ENCODE data around the gene GNPTG. TPM values are rescaled to one million over a fixed set of nuclear protein-coding genes. Genes with fewer than 3 reads are reported as not detected.
A peak's percentile ranks its signal among the peaks of the same experiment; 100 is the strongest.

Gene GNPTG
- total RNA-seq, 1 experiment from 2014 or later: 20.9 TPM

GRCh38 chr16:1371054-1371978, 19.6 kb downstream of the GNPTG start:
- no peaks in the 10 kb centered on the region for H3K4me1 ChIP-seq (ENCODE audit: insufficient read depth, low read length, poor library complexity, severe bottlenecking)
- TF ChIP-seq CTCF (conservative IDR thresholded peaks at IDR 0.05; ENCODE audit: low read depth, low read length) (no peak), EZH2 (IDR thresholded peaks at IDR 0.05; ENCODE audit: borderline replicate concordance, low read depth, low read length, poor library complexity, severe bottlenecking) (no peak)
- no peaks in the 10 kb centered on the region for H3K9me3 ChIP-seq (ENCODE audit: low read depth, low read length, poor library complexity, severe bottlenecking)
- intact Hi-C loops (cut with micrococcal nuclease; ENCODE audit: unreplicated experiment): no loop called here
- peaks cover 23% of the 10 kb centered on the region for H3K36me3 ChIP-seq (ENCODE audit: insufficient read depth, low read length, poor library complexity, severe bottlenecking)
- H3K4me3 ChIP-seq (ENCODE audit: low read depth, low read length, poor library complexity, severe bottlenecking): no peak overlapping the region
- no peaks in the 10 kb centered on the region for H3K27me3 ChIP-seq (replicated peaks; ENCODE audit: insufficient read depth, low read depth, low read length, poor library complexity)
- DNase-seq (ENCODE audit: low spot score): no peak
- no TSS peak for BruUV-seq (replicated peaks)
- CTCF ChIA-PET: no interaction called here
- H3K27ac ChIP-seq (ENCODE audit: low read depth, low read length, poor library complexity, severe bottlenecking): no peak overlapping the region
- POLR2A ChIA-PET (ENCODE audit: low non-redundant PET): no interaction called here

- Histone ChIP-seq H3K36me3 (ENCODE audit: insufficient read depth, low read length, poor library complexity, severe bottlenecking) (peaks cover 23% of the 10 kb centered on the region), H3K27ac (ENCODE audit: low read depth, low read length, poor library complexity, severe bottlenecking) (no peak overlapping the region), H3K9me3 (ENCODE audit: low read depth, low read length, poor library complexity, severe bottlenecking) (no peaks in the 10 kb centered on the region), H3K4me1 (ENCODE audit: insufficient read depth, low read length, poor library complexity, severe bottlenecking) (peaks cover 2% of the 10 kb centered on the region), H3K27me3 (replicated peaks; ENCODE audit: insufficient read depth, low read depth, low read length, poor library complexity) (no peaks in the 10 kb centered on the region), H3K4me3 (ENCODE audit: low read depth, low read length, poor library complexity, severe bottlenecking) (no peak overlapping the region)
- no peak for TF ChIP-seq EZH2 (IDR thresholded peaks at IDR 0.05; ENCODE audit: borderline replicate concordance, low read depth, low read length, poor library complexity, severe bottlenecking)
- no peak for TF ChIP-seq CTCF (conservative IDR thresholded peaks at IDR 0.05; ENCODE audit: low read depth, low read length)
- BruUV-seq (replicated peaks): no TSS peak
- intact Hi-C loops (cut with micrococcal nuclease; ENCODE audit: unreplicated experiment): no loop called here
- POLR2A ChIA-PET (ENCODE audit: low non-redundant PET): no interaction called here
- CTCF ChIA-PET: no interaction called here
- no peak for DNase-seq (ENCODE audit: low spot score)
These were observed 20.7 kb downstream of the GNPTG start for GRCh38 chr16:1372292-1372950.

GRCh38 chr16:1374418-1375297, 22.9 kb downstream of the GNPTG start:
- Histone ChIP-seq H3K4me1 (ENCODE audit: insufficient read depth, low read length, poor library complexity, severe bottlenecking) (peaks cover 11% of the 10 kb centered on the region), H3K9me3 (ENCODE audit: low read depth, low read length, poor library complexity, severe bottlenecking) (no peaks in the 10 kb centered on the region), H3K4me3 (ENCODE audit: low read depth, low read length, poor library complexity, severe bottlenecking) (no peak overlapping the region), H3K27ac (ENCODE audit: low read depth, low read length, poor library complexity, severe bottlenecking) (peak overlapping the region; percentile 23), H3K36me3 (ENCODE audit: insufficient read depth, low read length, poor library complexity, severe bottlenecking) (peaks cover 16% of the 10 kb centered on the region), H3K27me3 (replicated peaks; ENCODE audit: insufficient read depth, low read depth, low read length, poor library complexity) (no peaks in the 10 kb centered on the region)
- ChIA-PET POLR2A (ENCODE audit: low non-redundant PET) (no interaction called here), CTCF (no interaction called here)
- intact Hi-C loops (cut with micrococcal nuclease; ENCODE audit: unreplicated experiment): no loop called here
- DNase-seq (ENCODE audit: low spot score): no peak
- no TSS peak for BruUV-seq (replicated peaks)
- TF ChIP-seq CTCF (conservative IDR thresholded peaks at IDR 0.05; ENCODE audit: low read depth, low read length): no peak
- TF ChIP-seq EZH2 (IDR thresholded peaks at IDR 0.05; ENCODE audit: borderline replicate concordance, low read depth, low read length, poor library complexity, severe bottlenecking): no peak
